Measurements from ENCODE around the gene AIMP1.

The AIMP1 gene

DNA sequence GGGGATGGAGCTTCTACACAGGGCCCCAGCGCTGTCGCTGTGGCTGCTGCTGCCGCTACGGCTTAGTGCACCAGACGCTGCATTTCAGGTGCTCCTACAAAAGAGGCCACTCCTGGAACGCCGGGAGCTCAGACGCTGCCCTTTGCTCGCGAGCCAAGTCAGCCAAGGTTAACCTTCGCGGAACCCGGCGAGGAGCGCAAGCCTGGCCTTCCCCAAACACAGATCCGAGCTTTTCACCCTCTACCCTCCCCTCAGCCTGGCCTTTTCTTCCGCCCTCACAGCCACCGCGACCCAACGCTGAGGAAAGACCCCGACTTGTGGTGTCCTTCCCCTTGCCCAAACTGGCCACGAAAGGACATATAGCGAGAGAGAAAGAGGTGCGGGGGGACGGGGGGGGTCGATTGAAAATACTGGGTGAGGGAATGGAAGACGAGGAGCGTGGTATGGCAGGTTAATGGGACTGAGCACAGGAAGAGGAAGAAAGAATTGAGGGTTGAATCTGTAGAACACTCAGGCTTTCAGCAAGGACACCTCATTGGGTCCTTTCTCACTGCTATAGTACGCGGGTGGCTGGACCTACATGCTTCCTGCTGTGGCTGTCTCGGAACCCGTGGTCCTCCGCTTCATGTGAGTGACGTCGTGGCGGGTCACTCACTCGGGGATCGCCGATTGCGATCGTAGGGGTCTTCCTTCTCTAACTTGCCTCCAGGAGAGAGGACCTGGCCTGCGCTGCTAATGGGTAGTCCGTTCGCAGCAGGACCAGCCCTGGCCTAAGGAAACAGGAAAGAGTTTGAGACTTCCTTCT, at the start of gene AIMP1, which contains the start of gene TBCK:
Gene AIMP1, plus strand, starts transcription at position 583 of the 805 bp plus-strand sequence. CDS start 8,460 bp downstream, outside the sequence.
Gene TBCK, minus strand, starts transcription at position 242 of the 805 bp plus-strand sequence. CDS start 7,249 bp downstream, outside the sequence.
- peak within 1 kb of the TSS; percentile 91 for H3K27ac ChIP-seq (ENCODE audit: extremely low read depth, low read depth, low read length)
- CTCF ChIA-PET = interaction anchor here (0.7 to 1.1 kb wide), 4 partner anchors 12 to 1404 kb away, joined by 3 to 4 read pairs (median 3); no protein-coding TSS in a partner anchor
- peaks cover 0 to 10% of the 10 kb centered on the region in 2 experiments; a peak in 1 of 3 replicates for H3K36me3 ChIP-seq (ENCODE audit: control insufficient read depth in 2 of 2, insufficient read depth in 1 of 2, low read length in 2 of 2)
- POLR2A ChIA-PET = interaction anchor here (0.8 to 1.0 kb wide), 3 partner anchors 11 to 843 kb away, joined by 3 read pairs; partner anchors contain the start of gene PPA2
- peaks cover 2% of the 10 kb centered on the region; the same call in 1 of the 2 replicates for H3K4me1 ChIP-seq (ENCODE audit: control insufficient read depth, insufficient read depth, low read length)
- H3K9me3 ChIP-seq (ENCODE audit: control insufficient read depth, insufficient read depth, low read depth, low read length) = no peaks in the 10 kb centered on the region
- H3K4me3 ChIP-seq (ENCODE audit: low read depth, low read length) = peak within 1 kb of the TSS; percentile 77
- TF ChIP-seq ZNF223 (tag by site-specific recombination; IDR thresholded peaks at IDR 0.05) (no peak), ZNF341 (tag by site-specific recombination; IDR thresholded peaks at IDR 0.05; ENCODE audit: low read depth) (no peak), ZNF692 (tag by site-specific recombination; IDR thresholded peaks at IDR 0.05) (peak; percentile 56; the same call in 1 of the 2 replicates), ZBTB49 (tag by site-specific recombination; IDR thresholded peaks at IDR 0.05; ENCODE audit: low read depth) (no peak), ATF2 (tag by site-specific recombination; IDR thresholded peaks at IDR 0.05; ENCODE audit: low read depth) (peak; percentile 68), ZNF549 (tag by site-specific recombination; IDR thresholded peaks at IDR 0.05) (no peak), ZNF704 (tag by site-specific recombination; IDR thresholded peaks at IDR 0.05) (no peak), ZNF214 (tag by site-specific recombination; IDR thresholded peaks at IDR 0.05; ENCODE audit: borderline replicate concordance) (no peak), ZNF629 (tag by site-specific recombination; IDR thresholded peaks at IDR 0.05) (peak; percentile 72), BCL11A (tag by site-specific recombination; IDR thresholded peaks at IDR 0.05; ENCODE audit: low read depth) (no peak), BCL11B (tag by site-specific recombination; IDR thresholded peaks at IDR 0.05; ENCODE audit: low read depth) (no peak), GFI1B (tag by site-specific recombination; IDR thresholded peaks at IDR 0.05) (no peak), ZNF624 (tag by site-specific recombination; IDR thresholded peaks at IDR 0.05) (no peak), ZNF148 (tag by site-specific recombination; IDR thresholded peaks at IDR 0.05; ENCODE audit: borderline replicate concordance) (no peak), ZNF792 (tag by site-specific recombination; IDR thresholded peaks at IDR 0.05) (no peak), ZNF626 (tag by site-specific recombination; IDR thresholded peaks at IDR 0.05) (no peak), ZBTB8A (tag by site-specific recombination; IDR thresholded peaks at IDR 0.05) (peak; percentile 41; the same call in 1 of the 2 replicates), ZNF560 (tag by site-specific recombination; IDR thresholded peaks at IDR 0.05; ENCODE audit: borderline replicate concordance) (no peak), ZNF488 (tag by site-specific recombination; IDR thresholded peaks at IDR 0.05) (no peak), ZNF571 (tag by site-specific recombination; IDR thresholded peaks at IDR 0.05) (no peak), ZNF175 (tag by site-specific recombination; IDR thresholded peaks at IDR 0.05) (no peak), ELK4 (IDR thresholded peaks at IDR 0.05; ENCODE audit: borderline replicate concordance, low read depth, low read length) (no peak)
- TF ChIP-seq, protein P1, sequence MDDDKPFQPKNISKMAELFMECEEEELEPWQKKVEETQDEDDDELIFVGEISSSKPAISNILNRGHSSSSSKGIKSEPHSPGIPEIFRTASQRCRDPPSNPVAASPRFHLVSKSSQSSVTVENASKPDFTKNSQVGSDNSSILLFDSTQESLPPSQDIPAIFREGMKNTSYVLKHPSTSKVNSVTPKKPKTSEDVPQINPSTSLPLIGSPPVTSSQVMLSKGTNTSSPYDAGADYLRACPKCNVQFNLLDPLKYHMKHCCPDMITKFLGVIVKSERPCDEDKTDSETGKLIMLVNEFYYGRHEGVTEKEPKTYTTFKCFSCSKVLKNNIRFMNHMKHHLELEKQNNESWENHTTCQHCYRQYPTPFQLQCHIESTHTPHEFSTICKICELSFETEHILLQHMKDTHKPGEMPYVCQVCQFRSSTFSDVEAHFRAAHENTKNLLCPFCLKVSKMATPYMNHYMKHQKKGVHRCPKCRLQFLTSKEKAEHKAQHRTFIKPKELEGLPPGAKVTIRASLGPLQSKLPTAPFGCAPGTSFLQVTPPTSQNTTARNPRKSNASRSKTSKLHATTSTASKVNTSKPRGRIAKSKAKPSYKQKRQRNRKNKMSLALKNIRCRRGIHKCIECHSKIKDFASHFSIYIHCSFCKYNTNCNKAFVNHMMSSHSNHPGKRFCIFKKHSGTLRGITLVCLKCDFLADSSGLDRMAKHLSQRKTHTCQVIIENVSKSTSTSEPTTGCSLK (tag by site-specific recombination; IDR thresholded peaks at IDR 0.05) = no peak
